Duodenal mucosa (tissue), 2 donors: ENCODE data around the gene ZNF586.
A peak's percentile ranks its signal among the peaks of the same experiment; 100 is the strongest.

Experiments used
- H3K27ac ChIP-seq: one replicate; pipeline ENCODE4 v1.7.0; 2013; ENCODE audit warnings: low read depth, low read length
- H3K27me3 ChIP-seq, 2 donors: one replicate each; pipeline ENCODE4 v1.7.0; 2013; ENCODE audit warnings: low read length in 2 of 2, control low read depth in 1 of 2; ENCODE audit not compliant: insufficient read depth in 2 of 2, control insufficient read depth in 1 of 2
- H3K36me3 ChIP-seq, 2 donors: one replicate each; pipeline ENCODE4 v1.7.0; 2013; ENCODE audit warnings: low read length in 2 of 2, control low read depth in 1 of 2; ENCODE audit not compliant: insufficient read depth in 2 of 2, control insufficient read depth in 1 of 2
- H3K4me1 ChIP-seq, 2 donors: one replicate each; pipeline ENCODE4 v1.7.0; 2013; ENCODE audit warnings: low read length in 2 of 2, control low read depth in 1 of 2; ENCODE audit not compliant: insufficient read depth in 2 of 2, control insufficient read depth in 1 of 2
- H3K4me3 ChIP-seq, 2 donors: one replicate each; pipeline ENCODE4 v1.7.0; 2013; ENCODE audit warnings: low read length in 2 of 2, low read depth in 1 of 2
- H3K9ac ChIP-seq, 2 donors: one replicate each; pipeline ENCODE4 v1.7.0; 2013; ENCODE audit warnings: low read length in 2 of 2, low read depth in 1 of 2
- H3K9me3 ChIP-seq, 2 donors: one replicate each; pipeline ENCODE4 v1.7.0; 2013; ENCODE audit warnings: low read length in 2 of 2, control low read depth in 1 of 2; ENCODE audit not compliant: control insufficient read depth in 1 of 2

ZNF586 gene

DNA sequence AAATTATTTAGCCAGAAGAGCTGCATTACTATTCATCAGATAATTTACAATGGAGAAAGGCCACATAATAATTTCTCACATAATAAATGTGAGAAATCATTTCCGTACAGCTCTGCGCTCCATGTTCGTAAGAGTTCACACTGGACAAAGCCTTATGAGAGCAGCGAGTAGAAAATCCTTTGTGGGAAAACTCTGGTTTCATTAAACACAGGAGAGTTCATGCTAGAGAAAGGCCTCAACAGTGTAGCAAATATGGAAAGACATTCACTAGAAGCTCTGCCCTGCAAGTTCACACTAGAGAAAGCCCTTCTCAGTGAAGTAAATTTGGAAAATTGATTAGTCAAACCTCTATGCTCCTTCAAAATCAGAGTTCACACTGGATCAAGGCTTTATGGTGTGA is 14.4 kb upstream of the ZNF586 start:
- no peaks in the 10 kb centered on the region for H3K27me3 ChIP-seq
- H3K4me3 ChIP-seq = no peak overlapping the region
- no peaks in the 10 kb centered on the region for H3K4me1 ChIP-seq
- no peak overlapping the region for H3K27ac ChIP-seq
- H3K9me3 ChIP-seq = peaks cover 57 to 69% of the 10 kb centered on the region in 2 donors
- H3K36me3 ChIP-seq = peaks cover 78 to 99% of the 10 kb centered on the region in 2 donors
- no peak overlapping the region for H3K9ac ChIP-seq

DNA sequence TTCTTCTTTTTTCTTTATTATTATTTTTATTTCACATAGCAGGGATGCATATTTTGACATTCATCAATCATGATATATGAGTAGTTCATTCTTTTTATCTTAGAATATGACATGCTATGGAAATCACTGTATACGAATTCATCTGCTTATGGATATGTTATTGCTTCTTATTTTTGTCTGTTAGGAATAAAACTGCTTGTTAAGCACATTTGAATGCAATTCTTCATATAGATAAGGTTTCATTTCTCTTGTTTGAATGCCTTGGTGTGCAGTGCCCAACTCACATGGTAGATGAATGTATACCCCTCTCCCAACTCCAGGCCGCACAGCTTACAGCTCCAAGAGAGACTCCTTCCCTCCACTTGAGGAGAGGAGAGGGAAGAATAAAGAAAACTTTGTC is 11.5 kb upstream of the ZNF586 start:
- no peak overlapping the region for H3K4me3 ChIP-seq

DNA sequence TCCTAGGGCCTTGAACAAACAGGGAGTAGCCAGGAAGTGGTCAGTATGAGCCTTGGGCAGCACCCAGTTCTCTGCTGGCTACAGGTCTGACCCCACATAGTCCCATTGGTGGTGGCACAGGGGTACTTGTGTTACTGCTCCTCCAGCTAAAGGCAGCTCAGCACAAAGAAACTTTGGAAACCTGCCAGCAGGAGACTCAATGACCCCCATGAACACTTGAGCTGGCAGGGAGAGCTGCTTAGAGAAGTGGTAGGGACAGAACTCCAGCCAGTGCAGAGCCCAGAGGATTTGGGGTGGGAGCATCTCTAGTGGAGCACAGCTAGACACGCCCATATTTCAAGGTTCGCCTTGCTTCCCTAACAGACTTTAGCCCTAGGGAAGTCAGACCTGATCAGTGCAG is 10.4 kb upstream of the ZNF586 start:
- Histone ChIP-seq H3K9me3 (peaks cover 27 to 49% of the 10 kb centered on the region in 2 donors), H3K36me3 (peaks cover 52 to 74% of the 10 kb centered on the region in 2 donors)

More for the DNA sequence above, 11.5 kb upstream of the ZNF586 start:
- H3K4me1 ChIP-seq = no peaks in the 10 kb centered on the region
- H3K9ac ChIP-seq = no peak overlapping the region
- peaks cover 61 to 80% of the 10 kb centered on the region in 2 donors for H3K36me3 ChIP-seq
- no peaks in the 10 kb centered on the region for H3K27me3 ChIP-seq
- H3K27ac ChIP-seq = no peak overlapping the region
- H3K9me3 ChIP-seq = peaks cover 39 to 61% of the 10 kb centered on the region in 2 donors

DNA sequence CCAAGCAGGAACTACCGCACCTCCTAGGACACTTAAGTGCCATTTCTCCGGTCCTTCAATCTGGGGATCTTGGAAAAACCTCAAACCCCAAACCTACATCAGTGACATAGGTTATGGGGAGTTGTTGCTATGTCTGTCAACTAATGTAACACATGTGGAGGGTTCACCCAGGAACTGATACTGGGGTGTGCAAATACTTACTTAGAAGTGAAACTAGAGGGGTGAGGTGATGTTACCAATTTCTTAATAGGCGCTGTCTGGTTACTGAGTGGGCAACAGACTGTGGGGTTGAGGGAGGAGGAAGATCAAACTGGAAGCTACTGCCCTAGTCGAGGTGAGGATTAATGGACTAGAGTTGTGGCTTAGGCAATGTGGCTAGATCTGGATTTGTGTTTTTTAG is 1.9 kb downstream of the ZNF586 start:
- Histone ChIP-seq H3K27ac (no peak overlapping the region), H3K9ac (no peak overlapping the region), H3K27me3 (no peaks in the 10 kb centered on the region), H3K4me3 (no peak overlapping the region), H3K36me3 (peaks cover 12 to 35% of the 10 kb centered on the region in 2 donors), H3K4me1 (peaks cover 6% of the 10 kb centered on the region in 2 donors), H3K9me3 (peaks cover 8 to 31% of the 10 kb centered on the region in 2 donors)

More for the DNA sequence above, 10.4 kb upstream of the ZNF586 start:
- H3K4me3 ChIP-seq = no peak overlapping the region
- H3K9ac ChIP-seq = no peak overlapping the region
- no peaks in the 10 kb centered on the region for H3K4me1 ChIP-seq
- no peak overlapping the region for H3K27ac ChIP-seq
- H3K27me3 ChIP-seq = no peaks in the 10 kb centered on the region

DNA sequence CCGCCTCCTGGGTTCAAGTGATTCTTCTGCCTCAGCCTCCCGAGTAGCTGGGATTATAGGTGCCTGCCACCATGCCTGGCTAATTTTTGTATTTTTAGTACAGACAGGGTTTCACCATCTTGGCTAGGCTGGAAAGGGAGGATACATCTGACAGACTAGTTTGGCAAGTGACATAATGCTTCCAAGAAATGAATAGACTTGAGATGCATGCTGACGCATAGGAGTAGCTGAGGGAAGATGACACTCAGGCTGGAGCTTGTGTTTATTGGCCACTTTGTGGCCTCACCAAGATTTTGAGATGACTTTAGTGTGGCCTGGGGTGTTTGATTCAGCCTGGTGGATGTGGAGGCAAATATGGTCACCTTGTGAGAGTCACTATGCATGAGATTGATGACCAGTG is 4.0 kb downstream of the ZNF586 start:
- no peaks in the 10 kb centered on the region for H3K27me3 ChIP-seq
- H3K9me3 ChIP-seq = peaks cover 21 to 46% of the 10 kb centered on the region in 2 donors
- H3K4me1 ChIP-seq = peaks cover 6% of the 10 kb centered on the region in 2 donors
- H3K9ac ChIP-seq = no peak overlapping the region
- peaks cover 27 to 56% of the 10 kb centered on the region in 2 donors for H3K36me3 ChIP-seq
- H3K4me3 ChIP-seq = peak overlapping the region in 1 of 2 donors; percentile 28
- H3K27ac ChIP-seq = no peak overlapping the region

DNA sequence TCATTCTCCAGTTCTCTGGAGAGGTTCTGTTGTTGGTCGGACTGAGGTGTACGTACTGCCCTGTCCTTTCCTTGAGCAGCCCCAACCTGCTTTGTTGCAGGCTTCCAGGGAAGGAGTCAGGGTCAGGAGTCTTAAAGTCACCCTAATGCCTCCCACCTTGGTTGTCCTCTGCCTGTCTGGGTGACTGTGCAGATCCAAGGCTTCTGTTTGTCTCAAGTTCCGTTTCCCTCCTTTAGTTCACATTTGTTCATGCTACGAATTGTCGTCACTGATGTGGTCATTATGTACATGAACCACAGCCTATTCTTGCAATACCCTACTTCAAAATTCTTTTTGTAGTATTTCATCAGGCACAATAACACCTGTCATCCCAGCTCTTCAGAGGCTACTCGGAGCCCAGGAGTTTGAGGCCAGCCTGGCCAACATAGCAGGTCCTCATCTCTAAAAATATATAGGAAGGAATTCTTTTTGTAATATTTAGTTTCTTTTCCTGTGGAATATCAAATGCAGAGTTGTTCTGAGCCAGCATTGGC is 7.4 kb downstream of the ZNF586 start:
- Histone ChIP-seq H3K27ac (no peak overlapping the region), H3K9me3 (peaks cover 50 to 68% of the 10 kb centered on the region in 2 donors), H3K9ac (no peak overlapping the region), H3K4me1 (no peaks in the 10 kb centered on the region), H3K4me3 (peak overlapping the region in 1 of 2 donors; percentile 29), H3K36me3 (peaks cover 54 to 81% of the 10 kb centered on the region in 2 donors), H3K27me3 (no peaks in the 10 kb centered on the region)

DNA sequence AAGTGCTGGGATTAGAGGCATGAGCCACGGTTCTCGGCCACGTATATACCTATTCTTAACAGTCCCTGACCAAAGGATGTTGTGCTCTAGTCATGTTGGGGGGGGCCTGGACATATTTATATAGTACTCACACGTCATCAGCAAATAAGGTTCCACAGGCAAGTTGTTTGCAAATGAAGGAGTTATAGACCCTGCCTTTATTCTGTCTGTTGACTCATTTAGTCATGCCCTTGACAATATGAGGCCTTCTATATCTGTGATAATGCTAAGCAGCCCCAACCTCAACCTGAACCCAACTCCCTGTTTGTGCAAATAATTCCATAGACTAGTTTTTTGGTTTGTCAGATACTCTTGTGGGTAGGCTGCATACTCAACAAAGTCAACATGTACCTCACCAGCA is 8.9 kb downstream of the ZNF586 start:
- H3K9me3 ChIP-seq = peaks cover 50 to 60% of the 10 kb centered on the region in 2 donors
- no peak overlapping the region for H3K27ac ChIP-seq
- no peaks in the 10 kb centered on the region for H3K4me1 ChIP-seq
- H3K36me3 ChIP-seq = peaks cover 54 to 70% of the 10 kb centered on the region in 2 donors
- no peak overlapping the region for H3K9ac ChIP-seq
- H3K27me3 ChIP-seq = no peaks in the 10 kb centered on the region
- H3K4me3 ChIP-seq = peak overlapping the region in 1 of 2 donors; percentile 46

DNA sequence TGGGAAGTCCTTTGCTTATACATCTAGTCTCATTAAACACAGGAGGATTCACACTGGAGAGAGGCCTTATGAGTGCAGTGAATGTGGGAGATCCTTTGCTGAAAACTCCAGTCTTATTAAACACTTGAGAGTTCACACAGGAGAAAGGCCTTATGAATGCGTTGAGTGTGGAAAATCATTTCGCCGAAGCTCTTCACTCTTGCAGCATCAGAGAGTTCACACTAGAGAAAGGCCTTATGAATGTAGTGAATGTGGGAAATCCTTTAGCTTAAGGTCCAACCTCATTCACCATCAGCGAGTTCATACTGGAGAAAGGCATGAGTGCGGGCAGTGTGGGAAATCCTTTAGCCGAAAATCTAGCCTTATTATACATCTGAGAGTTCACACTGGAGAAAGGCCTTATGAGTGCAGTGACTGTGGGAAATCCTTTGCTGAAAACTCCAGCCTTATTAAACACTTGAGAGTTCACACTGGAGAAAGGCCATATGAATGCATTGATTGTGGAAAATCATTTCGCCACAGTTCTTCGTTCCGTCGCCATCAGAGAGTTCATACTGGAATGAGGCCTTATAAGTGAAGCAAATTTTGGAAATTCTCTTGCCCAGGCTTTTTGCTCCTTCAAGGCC is 9.9 kb downstream of the ZNF586 start:
- Histone ChIP-seq H3K36me3 (peaks cover 50 to 65% of the 10 kb centered on the region in 2 donors), H3K9me3 (peaks cover 45 to 59% of the 10 kb centered on the region in 2 donors), H3K4me1 (no peaks in the 10 kb centered on the region), H3K4me3 (peak overlapping the region in 1 of 2 donors; percentile 46), H3K27me3 (no peaks in the 10 kb centered on the region), H3K9ac (no peak overlapping the region), H3K27ac (no peak overlapping the region)

DNA sequence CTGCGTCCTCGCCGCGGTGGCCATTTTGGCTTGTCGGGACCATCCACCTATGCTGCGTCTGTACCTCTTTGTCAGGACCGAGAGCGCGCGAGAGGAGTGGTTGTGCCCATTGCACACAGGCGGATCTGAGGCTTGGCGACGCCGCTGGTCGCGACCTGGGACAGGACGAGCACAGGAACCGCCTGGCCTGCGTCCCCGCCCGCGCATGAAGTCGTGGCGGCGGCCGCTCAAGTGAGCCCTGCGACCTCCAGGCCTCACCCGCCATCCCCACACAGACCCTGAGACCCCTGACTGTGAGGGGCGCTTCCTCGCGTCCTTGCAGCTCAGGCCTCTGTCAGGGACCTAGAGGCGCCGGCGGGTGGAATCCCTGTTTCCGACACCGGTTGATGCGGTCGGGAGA is 16.8 kb downstream of the ZNF586 start:
- Histone ChIP-seq H3K36me3 (peaks cover 7 to 41% of the 10 kb centered on the region in 2 donors), H3K9me3 (peaks cover 8 to 35% of the 10 kb centered on the region in 2 donors), H3K27me3 (no peaks in the 10 kb centered on the region), H3K4me3 (peak overlapping the region in 1 of 2 donors; percentile 28), H3K27ac (no peak overlapping the region), H3K9ac (no peak overlapping the region), H3K4me1 (no peaks in the 10 kb centered on the region)

DNA sequence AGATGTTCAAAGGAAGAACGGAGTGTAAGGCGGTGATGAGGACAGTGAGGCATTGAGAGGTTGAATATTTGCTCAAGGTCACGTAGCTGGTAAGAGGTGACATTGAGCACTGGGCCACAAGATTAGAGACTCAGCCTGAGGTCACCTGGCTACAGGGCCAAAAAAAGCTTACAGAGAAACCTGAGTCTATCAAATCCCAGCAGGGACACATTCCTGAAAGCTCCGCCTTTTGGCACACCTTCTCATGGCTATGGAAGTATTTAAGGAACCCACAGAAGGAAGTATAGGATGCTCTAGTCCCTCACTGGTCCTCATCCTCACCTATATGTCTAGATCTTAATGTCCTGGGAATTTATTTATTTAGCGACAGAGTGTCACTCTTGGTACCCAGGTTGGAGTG is 17.4 kb downstream of the ZNF586 start:
- peaks cover 3 to 44% of the 10 kb centered on the region in 2 donors for H3K36me3 ChIP-seq

More for the DNA sequence above, 17.4 kb downstream of the ZNF586 start:
- peaks cover 7 to 32% of the 10 kb centered on the region in 2 donors for H3K9me3 ChIP-seq
- H3K9ac ChIP-seq = no peak overlapping the region
- H3K27ac ChIP-seq = no peak overlapping the region
- H3K27me3 ChIP-seq = no peaks in the 10 kb centered on the region
- no peak overlapping the region for H3K4me3 ChIP-seq
- H3K4me1 ChIP-seq = no peaks in the 10 kb centered on the region
